Measurements from ENCODE around the gene RSRC1.

DNA sequence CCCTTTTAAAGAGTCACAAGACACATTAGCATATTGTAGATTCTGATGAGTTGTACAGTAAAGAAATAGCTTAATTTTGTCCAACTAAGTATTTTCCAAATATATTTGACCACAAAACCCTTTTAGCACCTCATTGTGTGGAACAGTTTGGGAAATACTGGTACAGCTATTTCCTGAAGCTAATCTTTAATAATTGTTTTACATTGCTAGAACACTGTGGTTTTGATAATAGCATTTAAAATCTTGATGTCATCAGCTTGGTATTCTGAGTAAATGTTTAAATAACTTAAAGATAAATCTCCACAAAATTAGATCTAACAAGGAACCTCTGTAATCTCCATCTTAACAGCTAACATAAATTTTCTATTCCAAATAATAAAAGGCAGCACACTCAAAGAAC, 321.1 kb downstream of the RSRC1 start:
- TF ChIP-seq, protein P1, sequence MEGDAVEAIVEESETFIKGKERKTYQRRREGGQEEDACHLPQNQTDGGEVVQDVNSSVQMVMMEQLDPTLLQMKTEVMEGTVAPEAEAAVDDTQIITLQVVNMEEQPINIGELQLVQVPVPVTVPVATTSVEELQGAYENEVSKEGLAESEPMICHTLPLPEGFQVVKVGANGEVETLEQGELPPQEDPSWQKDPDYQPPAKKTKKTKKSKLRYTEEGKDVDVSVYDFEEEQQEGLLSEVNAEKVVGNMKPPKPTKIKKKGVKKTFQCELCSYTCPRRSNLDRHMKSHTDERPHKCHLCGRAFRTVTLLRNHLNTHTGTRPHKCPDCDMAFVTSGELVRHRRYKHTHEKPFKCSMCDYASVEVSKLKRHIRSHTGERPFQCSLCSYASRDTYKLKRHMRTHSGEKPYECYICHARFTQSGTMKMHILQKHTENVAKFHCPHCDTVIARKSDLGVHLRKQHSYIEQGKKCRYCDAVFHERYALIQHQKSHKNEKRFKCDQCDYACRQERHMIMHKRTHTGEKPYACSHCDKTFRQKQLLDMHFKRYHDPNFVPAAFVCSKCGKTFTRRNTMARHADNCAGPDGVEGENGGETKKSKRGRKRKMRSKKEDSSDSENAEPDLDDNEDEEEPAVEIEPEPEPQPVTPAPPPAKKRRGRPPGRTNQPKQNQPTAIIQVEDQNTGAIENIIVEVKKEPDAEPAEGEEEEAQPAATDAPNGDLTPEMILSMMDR (conservative IDR thresholded peaks at IDR 0.05 in 1 of 2, IDR thresholded peaks at IDR 0.05 in 1 of 2; ENCODE audit: low read depth in 1 of 2, low read length in 2 of 2) = no peak
- no peak for TF ChIP-seq EZH2 (IDR thresholded peaks at IDR 0.05; ENCODE audit: low read length, missing control alignments)
